CD14-positive monocyte (primary cell): ENCODE data around the gene DNAJB11. TPM values are rescaled to one million over a fixed set of nuclear protein-coding genes. Genes with fewer than 3 reads are reported as not detected.
A peak's percentile ranks its signal among the peaks of the same experiment; 100 is the strongest.

Experiments
- DNase-seq, 3 donors: peaks; one replicate each; pipeline ENCODE4 v3.0.0-alpha.2; 2011 to 2022
- H2AFZ ChIP-seq: 2 replicates; pipeline ENCODE4 v1.6.0; 2012; ENCODE audit warnings: mild to moderate bottlenecking, low read depth, low read length, inconsistent platforms; ENCODE audit not compliant: insufficient read depth, poor library complexity, severe bottlenecking
- H3K27ac ChIP-seq, 2 donors: 1 replicate in 1 of 2; 2 replicates in 1 of 2; pipeline ENCODE4 v1.5.1; 2012 to 2013; ENCODE audit warnings: low read length in 2 of 2, control low read depth in 1 of 2, inconsistent platforms in 1 of 2, low read depth in 1 of 2, mild to moderate bottlenecking in 1 of 2
- H3K27me3 ChIP-seq, 2 donors: one replicate each; pipeline versions ENCODE4 v1.6.0 to v1.6.1; 2011 to 2013; ENCODE audit warnings: low read length in 2 of 2; ENCODE audit not compliant: control insufficient read depth in 2 of 2, insufficient read depth in 2 of 2
- H3K36me3 ChIP-seq, 2 donors: replicated peaks in 1 of 2; 1 replicate in 1 of 2; 2 replicates in 1 of 2; pipeline versions ENCODE4 v1.5.1 to v1.6.1; 2012 to 2013; ENCODE audit warnings: low read length in 2 of 2, control low read depth in 1 of 2, inconsistent platforms in 1 of 2, mild to moderate bottlenecking in 1 of 2; ENCODE audit not compliant: insufficient read depth in 2 of 2, control insufficient read depth in 1 of 2
- H3K4me1 ChIP-seq, 2 donors: 1 replicate in 1 of 2; 2 replicates in 1 of 2; pipeline versions ENCODE4 v1.5.1 to v1.6.1; 2012 to 2013; ENCODE audit warnings: low read length in 2 of 2, control low read depth in 1 of 2, inconsistent platforms in 1 of 2, mild to moderate bottlenecking in 1 of 2, moderate library complexity in 1 of 2; ENCODE audit not compliant: insufficient read depth in 2 of 2, control insufficient read depth in 1 of 2
- H3K4me2 ChIP-seq: replicated peaks from 2 replicates; pipeline ENCODE3; 2012; ENCODE audit warnings: low read length, moderate library complexity, mild to moderate bottlenecking; ENCODE audit not compliant: poor library complexity, severe bottlenecking; ENCODE audit errors: extremely low read depth
- H3K4me3 ChIP-seq, 3 experiments: fragments of 200-600 bp in 1 of 3; sonication (generic) in 1 of 3; replicated peaks in 1 of 3; 1 replicate in 2 of 3; 2 replicates in 1 of 3; pipeline ENCODE4 v1.5.1; 2011 to 2013; ENCODE audit warnings: low read length in 3 of 3, mild to moderate bottlenecking in 3 of 3, control low read depth in 2 of 3, low read depth in 2 of 3, inconsistent platforms in 1 of 3, moderate library complexity in 1 of 3
- H3K79me2 ChIP-seq: 2 replicates; pipeline ENCODE4 v1.6.0; 2012; ENCODE audit warnings: mild to moderate bottlenecking, control low read depth, inconsistent platforms, low read length, moderate library complexity; ENCODE audit not compliant: insufficient read depth
- H3K9ac ChIP-seq: 2 replicates; pipeline ENCODE4 v1.6.0; 2017; ENCODE audit warnings: low read length, mild to moderate bottlenecking; ENCODE audit not compliant: insufficient read depth, poor library complexity, severe bottlenecking
- H3K9me3 ChIP-seq, 2 donors: replicated peaks in 1 of 2; 1 replicate in 1 of 2; 2 replicates in 1 of 2; pipeline versions ENCODE4 v1.5.1 to v1.6.1; 2012 to 2013; ENCODE audit warnings: low read length in 2 of 2, control low read depth in 1 of 2; ENCODE audit not compliant: control insufficient read depth in 1 of 2, insufficient read depth in 1 of 2
- H4K20me1 ChIP-seq: 2 replicates; pipeline ENCODE4 v1.6.0; 2012; ENCODE audit warnings: mild to moderate bottlenecking, low read length, control low read depth, moderate library complexity; ENCODE audit not compliant: insufficient read depth
- H3K27ac Mint-ChIP-seq, 7 donors: one replicate each; pipeline ENCODE4 v1.8.0; 2020; ENCODE audit warnings: mild to moderate bottlenecking in 7 of 7, mixed read lengths in 7 of 7, moderate library complexity in 6 of 7, inconsistent platforms in 2 of 7
- H3K27me3 Mint-ChIP-seq, 3 donors: one replicate each; pipeline ENCODE4 v1.8.0; 2021 to 2022; ENCODE audit warnings: low read depth in 3 of 3, mild to moderate bottlenecking in 3 of 3, mixed read lengths in 3 of 3, moderate library complexity in 3 of 3, inconsistent platforms in 1 of 3
- H3K36me3 Mint-ChIP-seq, 2 donors: one replicate each; pipeline ENCODE4 v1.8.0; 2020; ENCODE audit warnings: mixed read lengths in 2 of 2, inconsistent platforms in 1 of 2, mild to moderate bottlenecking in 1 of 2
- H3K4me1 Mint-ChIP-seq: one replicate; pipeline ENCODE4 v1.8.0; 2020; ENCODE audit warnings: mild to moderate bottlenecking, mixed read lengths
- H3K4me3 Mint-ChIP-seq, 2 donors: one replicate each; pipeline ENCODE4 v1.8.0; 2020; ENCODE audit warnings: mild to moderate bottlenecking in 2 of 2, mixed read lengths in 2 of 2, moderate library complexity in 1 of 2
- H3K9me3 Mint-ChIP-seq, 7 donors: one replicate each; pipeline ENCODE4 v1.8.0; 2020 to 2022; ENCODE audit warnings: mixed read lengths in 7 of 7, mild to moderate bottlenecking in 6 of 7, moderate library complexity in 6 of 7, inconsistent platforms in 2 of 7
- CTCF ChIP-seq: fragments of 200-600 bp; IDR thresholded peaks from one replicate; pipeline ENCODE4 v1.8.0; 2022; ENCODE audit warnings: antibody characterized with exemption, mild to moderate bottlenecking
- WGBS: methylation state at CpG from one replicate; pipeline ENCODE4 v1.1.5; 2013; ENCODE audit warnings: missing lambda C conversion rate; ENCODE audit not compliant: insufficient coverage; 5-methylcytosine and 5-hydroxymethylcytosine counted together
- intact Hi-C, 2 donors: fragments of 100-400 bp; cut with micrococcal nuclease; formaldehyde crosslinking; loops; one replicate each; pipeline versions ENCODE4 v1.15.0 to v1.15.1; 2023
- polyA plus RNA-seq, 3 donors: library from polyadenylated mRNA; depleted of rRNA in 1 of 3; unstranded in 2 of 3; stranded (reverse) in 1 of 3; fragments of 300-500 nt in 2 of 3; fragments of >200 nt in 1 of 3; fragmentation: Illumina TruSeq in 2 of 3; gene quantifications; 1 replicate in 2 of 3; 2 replicates in 1 of 3; pipeline ENCODE4 v1.2.3, GENCODE V29; 2012 to 2021

DNAJB11 gene
- polyA plus RNA-seq, 3 donors: 32.5 to 45.8 (median 44.6) TPM

GRCh38 chr3:186599785-186600166 is 29.3 kb downstream of the DNAJB11 start:
- WGBS: 89% methylated on average over 2 of the region's 2 CpGs
- H3K27me3 Mint-ChIP-seq: peaks cover 0 to 9% (median 7%) of the 10 kb centered on the region in 3 donors

GRCh38 chr3:186600896-186601295 is 30.4 kb downstream of the DNAJB11 start:
- no peak overlapping the region for H3K4me3 Mint-ChIP-seq
- H3K36me3 Mint-ChIP-seq: no peaks in the 10 kb centered on the region

More at GRCh38 chr3:186599785-186600166, 29.3 kb downstream of the DNAJB11 start:
- no peak for DNase-seq
- H3K9ac ChIP-seq: no peak overlapping the region
- TF ChIP-seq CTCF: no peak
- H3K27ac Mint-ChIP-seq: no peak overlapping the region
- no peaks in the 10 kb centered on the region for H3K4me1 ChIP-seq
- H3K4me3 Mint-ChIP-seq: no peak overlapping the region
- no peak overlapping the region for H3K27ac ChIP-seq
- H3K79me2 ChIP-seq: no peaks in the 10 kb centered on the region
- H3K9me3 ChIP-seq: no peaks in the 10 kb centered on the region
- H2AFZ ChIP-seq: no peak overlapping the region
- H3K9me3 Mint-ChIP-seq: peaks cover 0 to 3% (median 1%) of the 10 kb centered on the region in 7 donors
- no peaks in the 10 kb centered on the region for H4K20me1 ChIP-seq
- no peaks in the 10 kb centered on the region for H3K27me3 ChIP-seq
- H3K36me3 Mint-ChIP-seq: no peaks in the 10 kb centered on the region
- no peaks in the 10 kb centered on the region for H3K36me3 ChIP-seq
- H3K4me2 ChIP-seq: no peak overlapping the region
- H3K4me3 ChIP-seq: no peak overlapping the region
- intact Hi-C loops: no loop called here
- peaks cover 3% of the 10 kb centered on the region for H3K4me1 Mint-ChIP-seq

More at GRCh38 chr3:186600896-186601295, 30.4 kb downstream of the DNAJB11 start:
- intact Hi-C loops: no loop called here
- Histone ChIP-seq H3K9ac (no peak overlapping the region), H3K9me3 (no peaks in the 10 kb centered on the region), H4K20me1 (no peaks in the 10 kb centered on the region), H3K4me1 (no peaks in the 10 kb centered on the region), H3K79me2 (no peaks in the 10 kb centered on the region), H3K4me2 (no peak overlapping the region), H2AFZ (no peak overlapping the region), H3K27me3 (no peaks in the 10 kb centered on the region), H3K36me3 (no peaks in the 10 kb centered on the region), H3K4me3 (no peak overlapping the region), H3K27ac (no peak overlapping the region)
- H3K27me3 Mint-ChIP-seq: peaks cover 0 to 9% (median 7%) of the 10 kb centered on the region in 3 donors
- H3K4me1 Mint-ChIP-seq: peaks cover 3% of the 10 kb centered on the region
- 38% methylated on average over 1 of the region's 3 CpGs for WGBS
- no peak for TF ChIP-seq CTCF
- peak overlapping the region in 1 of 7 donors; percentile 36 for H3K27ac Mint-ChIP-seq
- H3K9me3 Mint-ChIP-seq: peaks cover 0 to 3% (median 1%) of the 10 kb centered on the region in 7 donors
- no peak for DNase-seq
